WTC11 (cell line): ENCODE results near the gene LAMTOR1. TPM values are rescaled to one million over a fixed set of nuclear protein-coding genes. Genes with fewer than 3 reads are reported as not detected.
"Not testable (repeated sequence)": the region's sequence is repeated elsewhere in the genome, so short reads cannot be mapped to it uniquely, and the experiment has no call there.

Source experiments
- ATAC-seq: fragments of 200-7000 bp; cut with Tn5 transposase; 2 replicates; pipeline ENCODE4 v1.10.0; 2021; ENCODE audit warnings: mild to moderate bottlenecking, moderate library complexity
- CTCF ChIA-PET: fragments of 300-600 bp; sonication (Branson Sonifier 250); formaldehyde crosslinking; loops from one replicate; lab custom pipeline; 2021; ENCODE audit warnings: antibody characterized with exemption; lab: Charles Lee
- POLR2A ChIA-PET: fragments of 350-600 bp; sonication (Branson Sonifier 250); formaldehyde crosslinking; loops from one replicate; lab custom pipeline; 2021; ENCODE audit warnings: antibody characterized with exemption; lab: Charles Lee
- DNase-seq: peaks from one replicate; pipeline ENCODE4 v3.0.0; 2021; ENCODE audit warnings: low spot score
- H3K27ac Mint-ChIP-seq: 2 replicates; pipeline ENCODE4 v1.8.0; 2021; ENCODE audit warnings: mixed read lengths
- H3K27me3 Mint-ChIP-seq: 2 replicates; pipeline ENCODE4 v1.8.0; 2021; ENCODE audit warnings: low read depth, mild to moderate bottlenecking, moderate library complexity, mixed read lengths
- H3K36me3 Mint-ChIP-seq: 2 replicates; pipeline ENCODE4 v1.8.0; 2021; ENCODE audit warnings: mixed read lengths
- H3K4me1 Mint-ChIP-seq: 2 replicates; pipeline ENCODE4 v1.8.0; 2022; ENCODE audit warnings: mixed read lengths
- H3K4me3 Mint-ChIP-seq: 2 replicates; pipeline ENCODE4 v1.8.0; 2021; ENCODE audit warnings: mild to moderate bottlenecking, moderate library complexity, mixed read lengths
- H3K9me3 Mint-ChIP-seq: 2 replicates; pipeline ENCODE4 v1.8.0; 2021; ENCODE audit warnings: mixed read lengths
- ATF3 ChIP-seq: sonication (generic); formaldehyde crosslinking; conservative IDR thresholded peaks from 2 replicates; pipeline ENCODE4 v1.8.1; 2022; ENCODE audit warnings: mild to moderate bottlenecking, missing genetic modification reagents
- CDX4 ChIP-seq: fragments of 250-450 bp; sonication (Bioruptor Pico); IDR thresholded peaks from 2 replicates; pipeline ENCODE4 v1.9.0; 2021; ENCODE audit warnings: moderate library complexity, mild to moderate bottlenecking, inconsistent platforms, borderline replicate concordance
- E2F5 ChIP-seq: sonication (generic); formaldehyde crosslinking; IDR thresholded peaks from 2 replicates; pipeline ENCODE4 v1.8.1; 2022; ENCODE audit warnings: mild to moderate bottlenecking, moderate library complexity, missing genetic modification reagents
- FOXJ3 ChIP-seq: sonication (generic); formaldehyde crosslinking; IDR thresholded peaks from 2 replicates; pipeline ENCODE4 v1.9.0; 2021; ENCODE audit warnings: missing genetic modification reagents, mild to moderate bottlenecking, borderline replicate concordance
- FOXK1 ChIP-seq: sonication (generic); formaldehyde crosslinking; IDR thresholded peaks from 2 replicates; pipeline ENCODE4 v1.8.0; 2022; ENCODE audit warnings: mild to moderate bottlenecking, moderate library complexity, missing genetic modification reagents
- FOXP4 ChIP-seq: sonication (generic); formaldehyde crosslinking; IDR thresholded peaks from 2 replicates; pipeline ENCODE4 v1.8.0; 2022; ENCODE audit warnings: mild to moderate bottlenecking, missing genetic modification reagents
- GRHL2 ChIP-seq: fragments of 250-450 bp; sonication (Bioruptor Pico); IDR thresholded peaks from 2 replicates; pipeline ENCODE4 v1.8.0; 2022; ENCODE audit warnings: mild to moderate bottlenecking, moderate library complexity; ENCODE audit not compliant: insufficient replicate concordance, severe bottlenecking
- HMGA2 ChIP-seq: fragments of 250-450 bp; sonication (Bioruptor Pico); IDR thresholded peaks from 2 replicates; pipeline ENCODE4 v1.4.0; 2021; ENCODE audit warnings: mild to moderate bottlenecking, moderate library complexity
- OVOL2 ChIP-seq: fragments of 250-450 bp; sonication (Bioruptor Pico); IDR thresholded peaks from 2 replicates; pipeline ENCODE4 v1.9.0; 2021; ENCODE audit warnings: mild to moderate bottlenecking, borderline replicate concordance
- PREB ChIP-seq: sonication (generic); formaldehyde crosslinking; IDR thresholded peaks from 2 replicates; pipeline ENCODE4 v1.8.1; 2022; ENCODE audit warnings: mild to moderate bottlenecking, missing genetic modification reagents, moderate library complexity, borderline replicate concordance
- PRRX2 ChIP-seq: fragments of 250-450 bp; sonication (Bioruptor Pico); IDR thresholded peaks from 2 replicates; pipeline ENCODE4 v1.8.0; 2021; ENCODE audit warnings: mild to moderate bottlenecking
- SOX15 ChIP-seq: fragments of 250-450 bp; sonication (Bioruptor Pico); IDR thresholded peaks from 2 replicates; pipeline ENCODE4 v1.9.0; 2021; ENCODE audit warnings: mild to moderate bottlenecking
- TP53 ChIP-seq: sonication (generic); formaldehyde crosslinking; IDR thresholded peaks from 2 replicates; pipeline ENCODE4 v1.8.1; 2023; ENCODE audit warnings: mild to moderate bottlenecking, missing genetic modification reagents
- total RNA-seq: library from RNA; stranded (reverse); gene quantifications from 3 replicates; pipeline ENCODE4 v1.2.3, GENCODE V29; 2021
- TF ChIP-seq, protein P1 (sequence below): fragments of 250-450 bp; sonication (Bioruptor Pico); conservative IDR thresholded peaks from 2 replicates; pipeline ENCODE4 v1.9.0; 2021; ENCODE audit warnings: mild to moderate bottlenecking
- TF ChIP-seq, protein P2 (sequence below): sonication (generic); formaldehyde crosslinking; IDR thresholded peaks from 2 replicates; pipeline ENCODE4 v1.8.1; 2022; ENCODE audit warnings: low read depth, missing genetic modification reagents, borderline replicate concordance

Gene LAMTOR1
- total RNA-seq, 1 experiment from 2014 or later: 79.4 TPM

GRCh38 chr11:72150882-72151281 lies 47.8 kb upstream of the LAMTOR1 start (continued):
- TF ChIP-seq PREB (CRISPR knock-in tag): no peak
- TF ChIP-seq, protein P1, sequence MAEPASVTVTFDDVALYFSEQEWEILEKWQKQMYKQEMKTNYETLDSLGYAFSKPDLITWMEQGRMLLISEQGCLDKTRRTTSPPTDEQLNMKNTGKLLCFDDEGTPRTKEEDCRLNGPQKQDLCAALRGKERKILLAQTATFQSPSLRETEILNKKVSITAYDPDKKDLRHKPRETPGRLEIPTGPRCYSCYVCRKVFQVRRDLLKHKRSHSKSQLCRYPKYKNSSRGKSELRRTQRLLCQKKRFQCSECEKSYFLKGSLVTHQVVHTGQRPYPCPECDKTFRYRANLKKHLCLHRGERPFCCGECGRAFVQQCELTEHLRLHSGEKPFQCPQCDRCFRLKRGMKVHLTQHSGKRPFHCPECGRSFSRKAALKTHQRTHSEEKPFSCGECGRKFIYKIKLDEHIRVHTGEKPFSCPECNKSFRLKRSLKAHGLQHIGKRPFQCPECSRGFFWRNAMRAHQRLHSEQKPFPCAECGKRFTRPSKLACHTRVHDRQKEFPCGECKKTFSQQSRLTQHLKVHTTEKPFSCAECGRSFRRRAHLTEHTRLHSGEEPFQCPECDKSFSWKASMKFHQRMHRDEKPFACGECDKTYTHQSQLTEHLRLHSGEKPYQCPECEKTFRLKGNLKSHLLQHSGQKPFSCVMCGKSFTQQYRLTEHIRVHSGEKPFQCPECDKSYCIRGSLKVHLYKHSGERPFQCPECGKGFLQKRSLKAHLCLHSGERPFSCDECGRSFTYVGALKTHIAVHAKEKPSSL (CRISPR knock-in tag): no peak
- no peak for TF ChIP-seq FOXP4 (CRISPR knock-in tag)

DNA sequence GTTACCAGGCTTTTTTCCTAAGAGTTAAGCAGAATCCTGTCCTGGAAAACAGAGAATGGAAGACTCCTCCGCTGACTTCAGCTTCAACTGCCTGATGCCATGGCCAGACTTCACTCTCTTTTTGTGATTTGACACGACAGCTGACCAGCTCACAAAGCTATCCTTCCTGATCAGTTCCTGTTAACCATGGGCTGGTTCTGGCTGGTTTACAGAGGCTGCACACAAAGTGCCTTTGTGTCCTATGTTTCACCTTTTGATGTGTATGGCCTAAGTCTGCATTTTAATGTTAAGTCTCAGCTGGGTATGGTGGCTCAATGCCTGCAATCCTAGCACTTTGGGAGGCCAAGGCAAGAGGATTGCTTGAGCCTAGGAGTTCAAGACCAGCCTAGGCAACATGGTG lies 43.5 kb upstream of the LAMTOR1 start:
- CTCF ChIA-PET: interaction anchor here (1.1 kb wide), 1 partner anchor 56 kb away, joined by 3 read pairs; no protein-coding TSS in a partner anchor
- Mint-ChIP-seq H3K27ac (no peak overlapping the region), H3K27me3 (peaks cover 11% of the 10 kb centered on the region), H3K36me3 (0 out of 2 replicates have a peak, but pooled peaks cover 3% of the 10 kb centered on the region), H3K4me3 (no peak overlapping the region), H3K4me1 (no peaks in the 10 kb centered on the region), H3K9me3 (peaks cover 4% of the 10 kb centered on the region)
- POLR2A ChIA-PET: no interaction called here
- no peak for ATAC-seq
- no peak for TF ChIP-seq ATF3 (CRISPR knock-in tag)
- TF ChIP-seq SOX15: no peak
- TF ChIP-seq TP53 (CRISPR knock-in tag): no peak
- TF ChIP-seq, protein P2, sequence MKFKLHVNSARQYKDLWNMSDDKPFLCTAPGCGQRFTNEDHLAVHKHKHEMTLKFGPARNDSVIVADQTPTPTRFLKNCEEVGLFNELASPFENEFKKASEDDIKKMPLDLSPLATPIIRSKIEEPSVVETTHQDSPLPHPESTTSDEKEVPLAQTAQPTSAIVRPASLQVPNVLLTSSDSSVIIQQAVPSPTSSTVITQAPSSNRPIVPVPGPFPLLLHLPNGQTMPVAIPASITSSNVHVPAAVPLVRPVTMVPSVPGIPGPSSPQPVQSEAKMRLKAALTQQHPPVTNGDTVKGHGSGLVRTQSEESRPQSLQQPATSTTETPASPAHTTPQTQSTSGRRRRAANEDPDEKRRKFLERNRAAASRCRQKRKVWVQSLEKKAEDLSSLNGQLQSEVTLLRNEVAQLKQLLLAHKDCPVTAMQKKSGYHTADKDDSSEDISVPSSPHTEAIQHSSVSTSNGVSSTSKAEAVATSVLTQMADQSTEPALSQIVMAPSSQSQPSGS (CRISPR knock-in tag): no peak
- no peak for DNase-seq

DNA sequence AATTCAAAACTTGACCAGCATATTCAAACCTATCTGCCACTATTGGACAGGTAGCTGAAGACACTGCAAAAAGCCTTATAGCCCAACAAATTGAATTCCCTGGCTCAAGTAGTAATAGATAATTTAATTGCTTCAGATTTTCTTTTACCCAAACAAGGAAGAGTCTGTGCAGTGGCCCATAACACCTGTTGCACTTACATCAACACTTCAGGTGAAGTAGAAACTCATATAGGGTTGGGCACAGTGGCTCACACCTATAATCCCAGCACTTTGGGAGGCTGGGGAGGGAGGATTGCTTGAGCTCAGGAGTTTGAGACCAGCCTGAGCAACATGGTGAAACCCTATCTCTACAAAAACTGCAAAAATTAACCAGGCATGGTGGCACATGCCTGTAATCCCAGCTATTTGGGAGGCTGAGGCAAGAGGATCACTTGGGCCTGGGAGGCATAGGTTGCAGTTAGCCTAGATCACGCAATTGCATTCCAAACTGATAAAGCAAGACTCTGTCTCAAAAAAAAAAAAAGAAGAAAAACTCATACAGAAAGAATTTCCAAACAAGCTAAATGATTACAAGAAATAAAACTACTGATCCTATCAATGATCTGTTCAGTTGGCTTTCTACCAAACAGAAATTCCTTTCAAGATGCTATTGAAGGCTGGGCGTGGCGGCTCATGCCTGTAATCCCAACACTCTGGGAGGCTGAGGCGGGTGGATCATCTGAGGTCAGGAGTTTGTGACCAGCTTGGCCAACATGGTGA lies 41.9 kb upstream of the LAMTOR1 start:
- no peak for ATAC-seq
- H3K27me3 Mint-ChIP-seq: peaks cover 15% of the 10 kb centered on the region
- H3K9me3 Mint-ChIP-seq: no peaks in the 10 kb centered on the region
- H3K4me3 Mint-ChIP-seq: no peak overlapping the region
- ChIA-PET POLR2A (interaction anchor here (0.6 kb wide), 1 partner anchor 34 kb away, joined by 3 read pairs; no protein-coding TSS in a partner anchor), CTCF (interaction anchor here (0.6 to 1.9 kb wide), 7 partner anchors 9 to 313 kb away, joined by 3 to 13 read pairs (median 4); no protein-coding TSS in a partner anchor)
- no peak overlapping the region for H3K27ac Mint-ChIP-seq
- no peak for DNase-seq
- H3K36me3 Mint-ChIP-seq: no peaks in the 10 kb centered on the region
- no peaks in the 10 kb centered on the region for H3K4me1 Mint-ChIP-seq
- TF ChIP-seq, protein P1 (CRISPR knock-in tag): no peak
- no peak for TF ChIP-seq CDX4 (CRISPR knock-in tag)
- no peak for TF ChIP-seq OVOL2 (CRISPR knock-in tag)
- no peak for TF ChIP-seq GRHL2
- no peak for TF ChIP-seq FOXK1 (CRISPR knock-in tag)
- TF ChIP-seq E2F5 (CRISPR knock-in tag): no peak
- no peak for TF ChIP-seq PRRX2
- no peak for TF ChIP-seq HMGA2 (CRISPR knock-in tag)
- no peak for TF ChIP-seq FOXJ3 (CRISPR knock-in tag)

- POLR2A ChIA-PET, H3K4me1 Mint-ChIP-seq, H3K9me3 Mint-ChIP-seq, H3K27ac Mint-ChIP-seq, H3K4me3 Mint-ChIP-seq, H3K36me3 Mint-ChIP-seq, DNase-seq, ATAC-seq: not testable (repeated sequence)
- CTCF ChIA-PET: interaction anchor here (0.8 to 1.9 kb wide), 3 partner anchors 38 to 51 kb away, joined by 4 to 9 read pairs (median 7); no protein-coding TSS in a partner anchor
- H3K27me3 Mint-ChIP-seq: peaks cover 27% of the 10 kb centered on the region
These were observed 39.4 kb upstream of the LAMTOR1 start for GRCh38 chr11:72142543-72142942.
